ENCODE results near the gene HIP1R. TPM values are rescaled to one million over a fixed set of nuclear protein-coding genes. Genes with fewer than 3 reads are reported as not detected.

The HIP1R gene
- total RNA-seq, 1 donor from 2014 or later, result 22.2 TPM

GRCh38 chr12:122820138-122820537 lies 15.1 kb upstream of the HIP1R start:
- no peak overlapping the region for H3K27ac ChIP-seq (ENCODE audit: low read depth, low read length)
- H3K36me3 ChIP-seq (ENCODE audit: insufficient read depth, low read length), result no peaks in the 10 kb centered on the region
- no peaks in the 10 kb centered on the region for H3K9me3 ChIP-seq (ENCODE audit: insufficient read depth, low read depth, low read length)
- H3K4me3 ChIP-seq (ENCODE audit: insufficient read depth, low read depth, low read length), result no peak overlapping the region
- Mint-ChIP-seq H3K4me1 (ENCODE audit: low read depth, unreplicated experiment) (peaks cover 4% of the 10 kb centered on the region), H3K4me3 (ENCODE audit: unreplicated experiment) (no peak overlapping the region), H3K9me3 (ENCODE audit: unreplicated experiment) (no peaks in the 10 kb centered on the region), H3K27me3 (ENCODE audit: low read depth, unreplicated experiment) (no peaks in the 10 kb centered on the region), H3K27ac (ENCODE audit: unreplicated experiment) (no peak overlapping the region), H3K36me3 (ENCODE audit: low read depth, unreplicated experiment) (no peaks in the 10 kb centered on the region)
- no peaks in the 10 kb centered on the region for H3K79me2 ChIP-seq (ENCODE audit: insufficient read depth, low read length)
- no peaks in the 10 kb centered on the region for H3K27me3 ChIP-seq (ENCODE audit: insufficient read depth, low read length)
- no peak overlapping the region for H3K9ac ChIP-seq (ENCODE audit: low read length)
- H2AFZ ChIP-seq (ENCODE audit: low read depth, low read length), result no peak overlapping the region
- TF ChIP-seq EZH2 (IDR thresholded peaks at IDR 0.05; ENCODE audit: insufficient read depth, low read length) (no peak), CTCF (IDR thresholded peaks at IDR 0.05; ENCODE audit: insufficient read depth, low read depth, low read length) (no peak)
- no peaks in the 10 kb centered on the region for H4K20me1 ChIP-seq (ENCODE audit: insufficient read depth, low read length)
- FAIRE-seq (no peak), DNase-seq (ENCODE audit: low read depth) (no peak)
- no peaks in the 10 kb centered on the region for H3K4me1 ChIP-seq (ENCODE audit: insufficient read depth, low read length)
- no peak overlapping the region for H3K4me2 ChIP-seq (ENCODE audit: low read length)

- H3K4me3 Mint-ChIP-seq (ENCODE audit: unreplicated experiment), result no peak overlapping the region
- peaks cover 4% of the 10 kb centered on the region for H3K4me1 Mint-ChIP-seq (ENCODE audit: low read depth, unreplicated experiment)
- no peaks in the 10 kb centered on the region for H3K9me3 Mint-ChIP-seq (ENCODE audit: unreplicated experiment)
Measured at GRCh38 chr12:122820838-122821271, 14.4 kb upstream of the HIP1R start.

More at GRCh38 chr12:122820838-122821271, 14.4 kb upstream of the HIP1R start:
- Mint-ChIP-seq H3K36me3 (ENCODE audit: low read depth, unreplicated experiment) (no peaks in the 10 kb centered on the region), H3K27me3 (ENCODE audit: low read depth, unreplicated experiment) (no peaks in the 10 kb centered on the region), H3K27ac (ENCODE audit: unreplicated experiment) (peak overlapping the region; percentile 34)
- no peak for FAIRE-seq
- DNase-seq (ENCODE audit: low read depth), result no peak
- H3K36me3 ChIP-seq (ENCODE audit: insufficient read depth, low read length), result no peaks in the 10 kb centered on the region
- H3K4me2 ChIP-seq (ENCODE audit: low read length), result no peak overlapping the region
- no peaks in the 10 kb centered on the region for H4K20me1 ChIP-seq (ENCODE audit: insufficient read depth, low read length)
- H3K27me3 ChIP-seq (ENCODE audit: insufficient read depth, low read length), result no peaks in the 10 kb centered on the region
- H3K4me3 ChIP-seq (ENCODE audit: insufficient read depth, low read depth, low read length), result no peak overlapping the region
- TF ChIP-seq EZH2 (IDR thresholded peaks at IDR 0.05; ENCODE audit: insufficient read depth, low read length), result no peak
- no peak for TF ChIP-seq CTCF (IDR thresholded peaks at IDR 0.05; ENCODE audit: insufficient read depth, low read depth, low read length)
- no peak overlapping the region for H3K9ac ChIP-seq (ENCODE audit: low read length)
- H3K27ac ChIP-seq (ENCODE audit: low read depth, low read length), result no peak overlapping the region
- H3K9me3 ChIP-seq (ENCODE audit: insufficient read depth, low read depth, low read length), result no peaks in the 10 kb centered on the region
- no peaks in the 10 kb centered on the region for H3K79me2 ChIP-seq (ENCODE audit: insufficient read depth, low read length)
- no peak overlapping the region for H2AFZ ChIP-seq (ENCODE audit: low read depth, low read length)
- no peaks in the 10 kb centered on the region for H3K4me1 ChIP-seq (ENCODE audit: insufficient read depth, low read length)

Measured in astrocyte (in vitro differentiated cells and primary cell).